HFF-Myc (cell line): ENCODE data around the gene CST5.

Experiments used
- DNase-seq: peaks from one replicate; pipeline ENCODE4 v3.0.0-alpha.2; 2011; ENCODE audit warnings: low read depth; ENCODE audit errors: extremely low read depth
- H3K4me3 ChIP-seq: replicated peaks from 2 replicates; pipeline ENCODE4 v1.5.1; 2011; ENCODE audit warnings: low read depth, mild to moderate bottlenecking, control low read depth, low read length
- TF ChIP-seq, protein P1 (sequence below): IDR thresholded peaks from 2 replicates; pipeline ENCODE4 v1.5.1; 2012; ENCODE audit warnings: mild to moderate bottlenecking, low read depth, low read length, control low read depth; ENCODE audit errors: missing control alignments

The CST5 gene, protein sequence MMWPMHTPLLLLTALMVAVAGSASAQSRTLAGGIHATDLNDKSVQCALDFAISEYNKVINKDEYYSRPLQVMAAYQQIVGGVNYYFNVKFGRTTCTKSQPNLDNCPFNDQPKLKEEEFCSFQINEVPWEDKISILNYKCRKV

DNA sequence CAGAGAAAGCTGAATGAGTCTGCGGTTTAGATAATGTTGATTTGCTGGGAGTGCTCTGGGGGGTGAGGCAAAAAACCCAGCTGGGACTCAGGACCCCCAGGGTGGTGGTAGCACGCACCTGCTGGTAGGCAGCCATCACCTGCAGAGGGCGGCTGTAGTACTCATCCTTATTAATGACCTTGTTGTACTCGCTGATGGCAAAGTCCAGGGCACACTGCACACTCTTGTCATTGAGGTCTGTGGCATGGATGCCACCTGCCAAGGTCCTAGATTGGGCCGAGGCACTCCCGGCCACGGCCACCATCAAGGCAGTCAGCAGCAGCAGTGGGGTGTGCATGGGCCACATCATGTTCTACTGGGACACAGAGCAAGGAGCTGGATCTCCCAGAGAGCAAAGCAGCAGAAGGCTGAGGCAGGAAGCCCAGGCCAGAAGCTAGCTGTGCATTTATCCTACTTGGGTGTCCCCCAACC, at the start of gene CST5:
CST5 (minus strand) TSS at position 421 of the 471 bp plus-strand sequence; CDS start at position 349, 72 bp downstream.
- H3K4me3 ChIP-seq = no peak within 1 kb of the TSS
- TF ChIP-seq, protein P1, sequence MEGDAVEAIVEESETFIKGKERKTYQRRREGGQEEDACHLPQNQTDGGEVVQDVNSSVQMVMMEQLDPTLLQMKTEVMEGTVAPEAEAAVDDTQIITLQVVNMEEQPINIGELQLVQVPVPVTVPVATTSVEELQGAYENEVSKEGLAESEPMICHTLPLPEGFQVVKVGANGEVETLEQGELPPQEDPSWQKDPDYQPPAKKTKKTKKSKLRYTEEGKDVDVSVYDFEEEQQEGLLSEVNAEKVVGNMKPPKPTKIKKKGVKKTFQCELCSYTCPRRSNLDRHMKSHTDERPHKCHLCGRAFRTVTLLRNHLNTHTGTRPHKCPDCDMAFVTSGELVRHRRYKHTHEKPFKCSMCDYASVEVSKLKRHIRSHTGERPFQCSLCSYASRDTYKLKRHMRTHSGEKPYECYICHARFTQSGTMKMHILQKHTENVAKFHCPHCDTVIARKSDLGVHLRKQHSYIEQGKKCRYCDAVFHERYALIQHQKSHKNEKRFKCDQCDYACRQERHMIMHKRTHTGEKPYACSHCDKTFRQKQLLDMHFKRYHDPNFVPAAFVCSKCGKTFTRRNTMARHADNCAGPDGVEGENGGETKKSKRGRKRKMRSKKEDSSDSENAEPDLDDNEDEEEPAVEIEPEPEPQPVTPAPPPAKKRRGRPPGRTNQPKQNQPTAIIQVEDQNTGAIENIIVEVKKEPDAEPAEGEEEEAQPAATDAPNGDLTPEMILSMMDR = no peak
- no peak for DNase-seq

GRCh38 chr20:23928788-23929187, 49.2 kb upstream of the CST5 start:
- TF ChIP-seq, protein P1 = no peak
- no peak for DNase-seq
- no peak overlapping the region for H3K4me3 ChIP-seq

DNA sequence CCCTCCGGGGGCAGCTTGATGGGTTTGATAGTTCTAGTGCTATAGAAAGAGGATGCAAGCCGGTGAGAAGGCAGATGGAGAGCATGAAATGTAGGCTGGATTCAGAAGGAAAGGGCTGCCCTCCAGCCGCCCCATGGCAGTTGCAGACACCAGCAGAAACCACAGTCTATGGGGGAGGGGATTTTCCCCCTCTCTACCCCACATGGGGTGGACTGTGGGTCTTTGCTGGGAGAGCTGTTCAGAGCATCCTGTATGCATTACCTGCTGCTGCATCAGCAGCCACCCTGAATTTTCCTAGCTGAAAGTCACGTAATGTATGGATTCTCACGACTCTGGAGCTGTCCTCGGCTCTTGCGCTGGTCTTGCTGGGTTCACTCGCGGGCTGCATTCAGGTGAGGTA, 48.8 kb upstream of the CST5 start:
- no peak for DNase-seq
- no peak overlapping the region for H3K4me3 ChIP-seq
- TF ChIP-seq, protein P1 = no peak

DNA sequence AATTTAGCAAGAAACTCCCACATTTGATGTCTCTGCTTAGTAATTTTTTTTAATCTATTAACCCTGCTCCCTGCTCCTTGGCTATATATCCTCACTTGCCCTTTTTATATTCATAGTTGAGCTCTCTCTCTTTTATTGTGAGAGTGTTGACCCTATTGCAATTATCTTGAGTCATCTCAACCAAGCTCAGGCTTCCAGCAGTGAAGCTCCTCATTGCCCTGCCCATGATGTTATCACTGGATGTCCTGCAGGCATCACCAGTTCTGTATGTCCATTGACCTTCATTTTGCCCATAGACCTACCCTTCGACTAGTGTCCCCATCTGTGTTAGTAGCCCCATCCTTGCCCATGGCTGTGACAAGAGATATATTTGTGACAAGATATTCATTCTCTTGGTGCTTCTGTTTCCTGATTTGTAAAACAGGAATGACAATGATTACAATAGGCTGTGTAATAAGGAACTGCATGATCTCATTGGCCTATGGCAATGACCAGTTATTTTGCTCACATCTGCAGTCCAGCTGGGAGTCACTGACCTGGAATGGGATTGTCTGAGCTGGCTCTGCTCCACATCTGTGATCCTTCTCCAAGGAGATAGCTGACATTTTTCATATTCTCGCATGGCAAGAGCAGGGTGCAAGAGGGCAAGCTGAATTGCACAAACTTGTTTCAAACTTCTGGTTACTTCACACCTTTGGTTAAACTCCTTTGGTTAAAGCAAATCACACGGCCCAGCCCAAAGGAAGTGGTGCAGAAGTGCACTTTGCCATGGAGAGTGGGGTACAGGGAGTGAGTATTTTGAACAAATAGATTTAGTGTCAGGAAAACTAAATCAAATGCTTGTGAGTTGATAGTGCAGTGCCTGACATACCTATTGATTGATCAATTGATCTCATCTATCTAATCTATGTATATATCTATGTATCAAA, 47.7 kb upstream of the CST5 start:
- no peak for DNase-seq
- TF ChIP-seq, protein P1 = no peak
- H3K4me3 ChIP-seq = no peak overlapping the region

GRCh38 chr20:23926526-23926880, 47.0 kb upstream of the CST5 start:
- H3K4me3 ChIP-seq = no peak overlapping the region
- DNase-seq = no peak
- TF ChIP-seq, protein P1 = no peak

DNA sequence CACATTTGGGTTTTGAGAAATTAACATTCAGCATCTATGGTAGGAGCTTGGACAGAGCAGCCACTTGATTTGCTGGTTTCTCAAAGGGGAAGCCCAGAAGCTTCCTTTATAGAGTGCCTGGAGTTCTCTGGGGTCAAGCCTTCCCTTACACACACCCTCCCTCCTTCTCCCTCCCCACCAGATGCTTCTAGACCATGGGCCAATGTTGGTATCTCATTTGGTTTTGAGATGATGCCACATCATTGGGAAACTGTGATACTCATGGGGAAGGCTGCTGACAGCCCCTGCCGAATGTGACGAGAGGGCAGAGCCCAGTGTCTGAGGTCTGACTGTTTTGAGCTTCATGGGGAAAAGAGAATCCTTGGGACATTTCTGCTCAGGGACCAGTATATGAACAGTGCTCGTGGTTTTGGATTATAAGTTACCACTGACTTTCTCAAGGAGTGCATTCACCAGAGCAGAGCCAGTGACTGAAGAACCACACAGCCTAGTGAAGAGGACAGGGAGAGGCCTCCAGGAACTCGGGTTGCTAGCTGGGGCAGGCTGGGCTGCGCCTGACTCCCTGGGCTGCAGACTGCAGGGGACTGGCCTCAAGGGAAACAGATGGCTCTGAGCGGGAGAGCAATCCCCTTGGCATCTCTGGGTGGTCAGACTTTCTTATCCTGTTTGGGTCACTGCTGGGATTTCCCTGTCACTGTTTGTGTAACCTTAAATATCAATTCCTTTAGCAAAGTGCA, 46.4 kb upstream of the CST5 start:
- TF ChIP-seq, protein P1 = no peak
- H3K4me3 ChIP-seq = no peak overlapping the region

More for the DNA sequence above, 46.4 kb upstream of the CST5 start:
- DNase-seq = no peak
